GM12873 (cell line): ENCODE measurements around the gene MYH13.

Experiments used
- CTCF ChIP-seq: IDR thresholded peaks from 2 replicates; pipeline ENCODE4 v1.5.1; 2012; ENCODE audit warnings: low read depth, mild to moderate bottlenecking, moderate library complexity, low read length, control low read depth; ENCODE audit not compliant: insufficient read depth; ENCODE audit errors: missing control alignments

The MYH13 gene

DNA sequence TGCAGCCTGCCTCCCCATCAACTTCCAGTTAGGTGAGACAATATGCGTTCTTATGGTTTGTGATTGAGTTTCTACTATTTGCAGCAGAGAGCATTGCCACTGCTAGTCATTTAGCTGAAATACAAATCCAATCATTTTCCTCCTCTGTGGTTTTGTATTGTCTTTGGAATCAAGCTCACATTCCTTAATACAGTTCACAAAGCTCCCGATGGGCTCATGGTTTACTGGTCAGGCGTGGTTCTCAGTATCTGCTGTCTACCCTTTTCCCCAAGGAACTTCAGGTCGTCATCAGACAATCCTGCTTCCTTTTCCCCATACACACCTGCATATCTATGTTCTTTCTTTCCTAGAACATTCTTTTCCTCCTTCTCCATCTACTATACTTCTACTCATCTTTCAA lies 104.8 kb downstream of the MYH13 start:
- no peak for TF ChIP-seq CTCF

DNA sequence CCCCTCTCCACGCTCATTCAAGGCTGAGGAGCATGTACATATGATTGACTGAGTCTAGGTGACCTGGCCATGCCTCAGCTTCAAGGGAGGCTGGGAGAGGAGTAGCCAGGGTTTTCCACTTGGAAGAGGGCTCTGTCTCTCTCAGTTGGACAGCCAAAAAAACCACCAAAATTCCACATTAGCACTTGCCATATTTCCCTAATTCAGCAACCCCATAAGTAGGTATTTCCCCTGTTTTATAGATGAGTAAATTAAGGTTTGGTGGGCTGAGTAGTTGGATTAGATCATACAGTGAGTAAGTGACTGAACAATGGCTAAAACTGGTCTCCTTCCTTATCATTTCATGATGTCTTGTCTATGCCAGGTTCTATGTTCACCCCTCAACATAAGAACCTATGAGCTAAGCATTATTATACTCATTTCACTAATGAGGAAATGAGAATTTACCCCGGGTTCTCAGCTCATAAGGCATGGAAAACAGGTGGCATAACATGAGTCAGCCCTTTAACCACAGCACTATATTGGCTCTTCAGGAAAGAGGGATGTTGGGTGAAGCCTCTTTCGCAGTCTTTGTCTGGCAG lies 106.4 kb downstream of the MYH13 start:
- TF ChIP-seq CTCF = no peak

GRCh38 chr17:10265100-10265810 lies 107.6 kb downstream of the MYH13 start:
- TF ChIP-seq CTCF = no peak

DNA sequence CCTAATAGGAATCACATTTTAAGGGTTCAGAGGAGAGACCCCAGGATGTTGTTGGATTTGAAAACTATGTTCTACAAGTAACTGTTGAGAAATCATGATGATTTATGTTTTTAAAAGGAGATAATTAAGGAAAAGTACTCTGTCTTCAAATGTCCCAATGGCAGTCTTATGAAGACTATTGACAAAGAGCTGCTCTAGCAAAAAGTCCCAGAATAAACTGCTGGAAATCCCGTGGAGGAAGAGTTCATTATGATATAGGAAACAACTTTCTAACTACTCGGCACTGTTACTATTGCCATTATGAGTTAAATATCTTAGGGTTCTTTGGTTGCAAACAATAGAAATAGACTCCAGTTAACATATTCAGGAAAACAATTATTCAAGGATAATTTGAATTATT lies 108.8 kb downstream of the MYH13 start:
- no peak for TF ChIP-seq CTCF

DNA sequence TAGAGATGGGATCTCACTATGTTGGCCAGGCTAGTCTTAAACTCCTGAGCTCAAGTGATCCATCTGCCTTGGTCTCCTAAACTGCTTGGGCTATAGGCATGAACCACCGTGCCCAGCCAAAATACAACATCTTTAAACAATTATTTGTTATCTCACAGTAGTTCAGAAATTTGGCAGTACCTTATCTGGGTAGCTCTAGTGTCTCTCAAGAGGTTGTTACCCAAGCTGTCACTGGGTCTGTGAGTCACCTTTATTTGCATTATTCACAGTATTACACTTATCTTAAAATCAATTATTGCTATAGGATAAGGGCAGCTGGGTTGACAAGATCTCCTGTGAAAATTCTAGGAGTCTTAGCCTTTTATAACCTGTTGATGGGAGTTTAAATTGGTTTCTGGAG lies 110.4 kb downstream of the MYH13 start:
- no peak for TF ChIP-seq CTCF

GRCh38 chr17:10261098-10261497 lies 111.7 kb downstream of the MYH13 start:
- TF ChIP-seq CTCF = no peak

DNA sequence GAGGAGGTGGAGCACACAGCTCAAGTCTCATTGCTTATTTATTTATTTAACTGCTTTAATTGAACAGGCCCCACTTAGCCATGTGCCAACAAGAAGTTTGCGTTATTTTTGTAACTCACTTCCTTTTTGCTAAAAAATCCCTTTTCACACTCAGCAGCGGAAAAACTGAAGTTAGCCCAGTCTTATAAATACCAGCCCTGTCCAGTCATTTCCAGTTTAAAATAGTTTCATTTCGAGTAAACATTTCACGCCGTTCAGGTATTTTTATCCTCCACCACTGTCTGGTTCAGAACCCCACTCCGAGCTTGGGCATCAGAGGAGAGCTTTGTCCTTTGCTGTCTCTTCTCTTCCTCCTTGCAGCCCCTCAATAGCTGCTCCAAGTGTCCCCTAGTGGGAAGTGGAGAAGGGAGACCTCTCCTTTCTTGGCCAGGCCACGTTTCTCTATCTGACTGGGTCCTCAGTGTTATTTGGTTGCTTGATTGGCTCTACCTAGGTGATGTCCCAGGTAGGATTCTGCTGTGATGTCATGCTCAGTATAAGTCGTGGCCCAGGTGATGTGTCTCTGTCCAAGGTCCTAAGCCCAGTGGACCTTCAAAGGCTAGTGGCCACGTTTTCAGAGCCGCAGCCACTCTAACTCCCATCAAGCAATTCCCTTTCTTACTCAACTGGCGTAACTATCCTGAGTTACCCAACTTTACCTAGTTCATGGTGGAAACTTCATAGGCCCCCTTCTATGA lies 121.4 kb downstream of the MYH13 start:
- no peak for TF ChIP-seq CTCF
